Gastrocnemius medialis (tissue), 4 donors: ENCODE measurements around the gene RAD9A. TPM values are rescaled to one million over a fixed set of nuclear protein-coding genes. Genes with fewer than 3 reads are reported as not detected.
A peak's percentile ranks its signal among the peaks of the same experiment; 100 is the strongest.

ENCODE experiments used
- ATAC-seq, 2 donors: fragments of 150-250 bp; one replicate each; pipeline ENCODE4 v1.9.1; 2016
- DNase-seq, 2 donors: peaks; one replicate each; pipeline ENCODE4 v3.0.0-alpha.2; 2019
- H3K27ac ChIP-seq, 4 donors: fragments of 200-600 bp; sonication (generic); 1 replicate in 1 of 4; 2 replicates in 3 of 4; pipeline ENCODE4 v1.5.1; 2016 to 2018; ENCODE audit warnings: mild to moderate bottlenecking in 2 of 4, moderate library complexity in 1 of 4
- H3K27me3 ChIP-seq, 3 donors: fragments of 200-600 bp; sonication (generic) in 2 of 3; 1 replicate in 1 of 3; 2 replicates in 2 of 3; pipeline versions ENCODE4 v1.5.1 to v1.6.0; 2016 to 2019; ENCODE audit warnings: mild to moderate bottlenecking in 1 of 3, moderate library complexity in 1 of 3
- H3K36me3 ChIP-seq, 2 donors: fragments of 200-600 bp; sonication (generic) in 1 of 2; one replicate each; pipeline ENCODE4 v1.5.1; 2017 to 2018
- H3K4me1 ChIP-seq, 2 donors: fragments of 200-600 bp; sonication (generic) in 1 of 2; one replicate each; pipeline ENCODE4 v1.5.1; 2016 to 2017; ENCODE audit warnings: mild to moderate bottlenecking in 2 of 2
- H3K4me3 ChIP-seq, 4 donors: fragments of 200-600 bp; sonication (generic) in 3 of 4; 1 replicate in 1 of 4; 2 replicates in 3 of 4; pipeline ENCODE4 v1.5.1; 2016 to 2019; ENCODE audit warnings: mild to moderate bottlenecking in 2 of 4
- H3K9me3 ChIP-seq, 3 donors: fragments of 200-600 bp; sonication (generic) in 2 of 3; 1 replicate in 1 of 3; 2 replicates in 2 of 3; pipeline ENCODE4 v1.5.1; 2016 to 2019
- POLR2A ChIP-seq, 2 donors: fragments of 450-650 bp; IDR thresholded peaks; one replicate each; pipeline ENCODE4 v1.6.1; 2017; ENCODE audit warnings: antibody characterized with exemption in 2 of 2, mild to moderate bottlenecking in 2 of 2, moderate library complexity in 2 of 2
- in situ Hi-C, 4 donors: fragments of 200-750 bp; cut with MboI; loops; one replicate each; pipeline versions ENCODE4 v1.15.0 to v1.8.0; 2017; ENCODE audit warnings: low sequenced_read_pairs in 4 of 4
- intact Hi-C: fragments of 100-400 bp; cut with DNase I; formaldehyde crosslinking; loops from one replicate; pipeline ENCODE4 v1.15.1; 2023; ENCODE audit warnings: low total_unique reads
- total RNA-seq, 4 donors: library from RNA; depleted of rRNA; stranded (reverse); fragments of >200 nt; gene quantifications; one replicate each; pipeline versions ENCODE4 v1.1.0 to v1.2.3, GENCODE V29; 2016
- TF ChIP-seq, protein P1 (sequence below), 5 experiments: fragments of 450-650 bp in 3 of 5; fragments of 200-600 bp in 2 of 5; sonication (generic) in 2 of 5; IDR thresholded peaks in 4 of 5; conservative IDR thresholded peaks in 1 of 5; 1 replicate in 4 of 5; 2 replicates in 1 of 5; pipeline ENCODE4 v1.5.1; 2016 to 2019; ENCODE audit warnings: antibody characterized with exemption in 5 of 5, mild to moderate bottlenecking in 3 of 5, moderate library complexity in 3 of 5

Gene RAD9A
- total RNA-seq, 4 donors from 2014 or later, result 5.2 to 14.7 (median 7.7) TPM

DNA sequence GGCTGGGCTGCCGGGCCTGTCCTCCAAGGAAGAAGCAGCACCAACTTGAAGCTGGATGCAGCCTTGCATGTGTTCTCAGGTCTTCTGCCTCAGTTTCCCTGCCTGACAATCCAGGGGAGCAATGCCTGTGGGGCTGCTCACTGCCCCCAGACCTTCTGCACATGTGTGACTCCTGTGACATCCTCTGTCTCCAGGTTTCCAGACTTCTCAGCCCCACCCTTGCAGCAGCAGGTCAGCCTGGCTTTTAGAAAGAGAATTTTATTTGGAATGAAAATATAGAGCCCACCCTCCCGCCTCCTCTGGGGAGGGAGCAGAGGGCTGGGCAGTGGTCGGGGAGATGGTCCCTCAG, 46.0 kb downstream of the RAD9A start:
- Histone ChIP-seq H3K27me3 (no peaks in the 10 kb centered on the region), H3K27ac (no peak overlapping the region), H3K4me1 (peaks cover 4 to 12% of the 10 kb centered on the region in 2 donors), H3K36me3 (peaks cover 0 to 30% of the 10 kb centered on the region in 2 donors), H3K9me3 (no peaks in the 10 kb centered on the region), H3K4me3 (no peak overlapping the region)
- ATAC-seq, result no peak
- in situ Hi-C loops, result no loop called here
- no peak for DNase-seq
- intact Hi-C loops, result no loop called here
- TF ChIP-seq POLR2A (IDR thresholded peaks at IDR 0.05), result no peak
- TF ChIP-seq, protein P1, sequence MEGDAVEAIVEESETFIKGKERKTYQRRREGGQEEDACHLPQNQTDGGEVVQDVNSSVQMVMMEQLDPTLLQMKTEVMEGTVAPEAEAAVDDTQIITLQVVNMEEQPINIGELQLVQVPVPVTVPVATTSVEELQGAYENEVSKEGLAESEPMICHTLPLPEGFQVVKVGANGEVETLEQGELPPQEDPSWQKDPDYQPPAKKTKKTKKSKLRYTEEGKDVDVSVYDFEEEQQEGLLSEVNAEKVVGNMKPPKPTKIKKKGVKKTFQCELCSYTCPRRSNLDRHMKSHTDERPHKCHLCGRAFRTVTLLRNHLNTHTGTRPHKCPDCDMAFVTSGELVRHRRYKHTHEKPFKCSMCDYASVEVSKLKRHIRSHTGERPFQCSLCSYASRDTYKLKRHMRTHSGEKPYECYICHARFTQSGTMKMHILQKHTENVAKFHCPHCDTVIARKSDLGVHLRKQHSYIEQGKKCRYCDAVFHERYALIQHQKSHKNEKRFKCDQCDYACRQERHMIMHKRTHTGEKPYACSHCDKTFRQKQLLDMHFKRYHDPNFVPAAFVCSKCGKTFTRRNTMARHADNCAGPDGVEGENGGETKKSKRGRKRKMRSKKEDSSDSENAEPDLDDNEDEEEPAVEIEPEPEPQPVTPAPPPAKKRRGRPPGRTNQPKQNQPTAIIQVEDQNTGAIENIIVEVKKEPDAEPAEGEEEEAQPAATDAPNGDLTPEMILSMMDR (IDR thresholded peaks at IDR 0.05 in 4 of 5, conservative IDR thresholded peaks at IDR 0.05 in 1 of 5), result no peak

GRCh38 chr11:67438158-67438902, 46.5 kb downstream of the RAD9A start:
- no peak for ATAC-seq
- intact Hi-C loops (no loop called here), in situ Hi-C loops (no loop called here)
- Histone ChIP-seq H3K27me3 (no peaks in the 10 kb centered on the region), H3K36me3 (peaks cover 0 to 25% of the 10 kb centered on the region in 2 donors), H3K4me1 (peaks cover 4 to 13% of the 10 kb centered on the region in 2 donors), H3K27ac (peak overlapping the region in 1 of 4 donors; percentile 68), H3K4me3 (no peak overlapping the region), H3K9me3 (no peaks in the 10 kb centered on the region)
- DNase-seq, result no peak
- TF ChIP-seq, protein P1 (IDR thresholded peaks at IDR 0.05 in 4 of 5, conservative IDR thresholded peaks at IDR 0.05 in 1 of 5), result no peak
- TF ChIP-seq POLR2A (IDR thresholded peaks at IDR 0.05), result no peak

GRCh38 chr11:67439321-67440228, 47.8 kb downstream of the RAD9A start:
- TF ChIP-seq, protein P1 (IDR thresholded peaks at IDR 0.05 in 4 of 5, conservative IDR thresholded peaks at IDR 0.05 in 1 of 5), result no peak
- no peak for TF ChIP-seq POLR2A (IDR thresholded peaks at IDR 0.05)
- Histone ChIP-seq H3K27ac (peak overlapping the region; percentile 12 to 68 (median 38)), H3K27me3 (no peaks in the 10 kb centered on the region), H3K9me3 (no peaks in the 10 kb centered on the region), H3K4me1 (peaks cover 4 to 13% of the 10 kb centered on the region in 2 donors), H3K36me3 (peaks cover 0 to 12% of the 10 kb centered on the region in 2 donors), H3K4me3 (no peak overlapping the region)
- intact Hi-C loops, result no loop called here
- no peak for ATAC-seq
- in situ Hi-C loops, result no loop called here
- DNase-seq, result peak in 1 of 2 donors; percentile 52

GRCh38 chr11:67440229-67441097, 48.7 kb downstream of the RAD9A start:
- ATAC-seq (no peak), DNase-seq (no peak)
- TF ChIP-seq, protein P1 (IDR thresholded peaks at IDR 0.05 in 4 of 5, conservative IDR thresholded peaks at IDR 0.05 in 1 of 5), result no peak
- TF ChIP-seq POLR2A (IDR thresholded peaks at IDR 0.05), result no peak
- in situ Hi-C loops, result no loop called here
- Histone ChIP-seq H3K27me3 (no peaks in the 10 kb centered on the region), H3K4me3 (no peak overlapping the region), H3K27ac (peak overlapping the region; percentile 12 to 68 (median 38)), H3K4me1 (peaks cover 4 to 13% of the 10 kb centered on the region in 2 donors), H3K36me3 (peaks cover 0 to 3% of the 10 kb centered on the region in 2 donors), H3K9me3 (no peaks in the 10 kb centered on the region)
- intact Hi-C loops, result no loop called here
